Measurements from ENCODE around the gene ACTRT3. TPM values are rescaled to one million over a fixed set of nuclear protein-coding genes. Genes with fewer than 3 reads are reported as not detected.

The ACTRT3 gene
- total and polyA plus RNA-seq, 2 of the 13 experiments (the other 11 are each of a cell fraction or from before 2014, with no cell fraction given) = 0.42 to 0.97 TPM

GRCh38 chr3:169771497-169772304 lies 2.3 kb upstream of the ACTRT3 start (continued):
- TF ChIP-seq CEBPZ (IDR thresholded peaks at IDR 0.05; ENCODE audit: low read length) (no peak), DR1 (CRISPR knock-in tag; IDR thresholded peaks at IDR 0.05) (no peak), ZNF276 (CRISPR knock-in tag; IDR thresholded peaks at IDR 0.05; ENCODE audit: low read depth) (no peak), MLLT10 (CRISPR knock-in tag; IDR thresholded peaks at IDR 0.05) (no peak), HNRNPH1 (optimal IDR thresholded peaks at IDR 0.05; ENCODE audit: low read depth, low read length) (no peak), SNAPC5 (CRISPR knock-in tag; IDR thresholded peaks at IDR 0.05; ENCODE audit: borderline replicate concordance) (no peak), ZNF678 (CRISPR knock-in tag; IDR thresholded peaks at IDR 0.05) (no peak), SMC3 (IDR thresholded peaks at IDR 0.05; ENCODE audit: low read length) (no peak), NCOA2 (CRISPR knock-in tag; IDR thresholded peaks at IDR 0.05) (no peak; the same call in 1 of the 2 replicates)
- TF ChIP-seq, protein P1, sequence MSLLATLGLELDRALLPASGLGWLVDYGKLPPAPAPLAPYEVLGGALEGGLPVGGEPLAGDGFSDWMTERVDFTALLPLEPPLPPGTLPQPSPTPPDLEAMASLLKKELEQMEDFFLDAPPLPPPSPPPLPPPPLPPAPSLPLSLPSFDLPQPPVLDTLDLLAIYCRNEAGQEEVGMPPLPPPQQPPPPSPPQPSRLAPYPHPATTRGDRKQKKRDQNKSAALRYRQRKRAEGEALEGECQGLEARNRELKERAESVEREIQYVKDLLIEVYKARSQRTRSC (CRISPR knock-in tag; IDR thresholded peaks at IDR 0.05; ENCODE audit: low read depth) = no peak
- TF ChIP-seq, protein P2, sequence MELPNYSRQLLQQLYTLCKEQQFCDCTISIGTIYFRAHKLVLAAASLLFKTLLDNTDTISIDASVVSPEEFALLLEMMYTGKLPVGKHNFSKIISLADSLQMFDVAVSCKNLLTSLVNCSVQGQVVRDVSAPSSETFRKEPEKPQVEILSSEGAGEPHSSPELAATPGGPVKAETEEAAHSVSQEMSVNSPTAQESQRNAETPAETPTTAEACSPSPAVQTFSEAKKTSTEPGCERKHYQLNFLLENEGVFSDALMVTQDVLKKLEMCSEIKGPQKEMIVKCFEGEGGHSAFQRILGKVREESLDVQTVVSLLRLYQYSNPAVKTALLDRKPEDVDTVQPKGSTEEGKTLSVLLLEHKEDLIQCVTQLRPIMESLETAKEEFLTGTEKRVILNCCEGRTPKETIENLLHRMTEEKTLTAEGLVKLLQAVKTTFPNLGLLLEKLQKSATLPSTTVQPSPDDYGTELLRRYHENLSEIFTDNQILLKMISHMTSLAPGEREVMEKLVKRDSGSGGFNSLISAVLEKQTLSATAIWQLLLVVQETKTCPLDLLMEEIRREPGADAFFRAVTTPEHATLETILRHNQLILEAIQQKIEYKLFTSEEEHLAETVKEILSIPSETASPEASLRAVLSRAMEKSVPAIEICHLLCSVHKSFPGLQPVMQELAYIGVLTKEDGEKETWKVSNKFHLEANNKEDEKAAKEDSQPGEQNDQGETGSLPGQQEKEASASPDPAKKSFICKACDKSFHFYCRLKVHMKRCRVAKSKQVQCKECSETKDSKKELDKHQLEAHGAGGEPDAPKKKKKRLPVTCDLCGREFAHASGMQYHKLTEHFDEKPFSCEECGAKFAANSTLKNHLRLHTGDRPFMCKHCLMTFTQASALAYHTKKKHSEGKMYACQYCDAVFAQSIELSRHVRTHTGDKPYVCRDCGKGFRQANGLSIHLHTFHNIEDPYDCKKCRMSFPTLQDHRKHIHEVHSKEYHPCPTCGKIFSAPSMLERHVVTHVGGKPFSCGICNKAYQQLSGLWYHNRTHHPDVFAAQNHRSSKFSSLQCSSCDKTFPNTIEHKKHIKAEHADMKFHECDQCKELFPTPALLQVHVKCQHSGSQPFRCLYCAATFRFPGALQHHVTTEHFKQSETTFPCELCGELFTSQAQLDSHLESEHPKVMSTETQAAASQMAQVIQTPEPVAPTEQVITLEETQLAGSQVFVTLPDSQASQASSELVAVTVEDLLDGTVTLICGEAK (IDR thresholded peaks at IDR 0.05) = no peak
- TF ChIP-seq, protein P2 (CRISPR knock-in tag; IDR thresholded peaks at IDR 0.05) = peak; percentile 45; the same call in 1 of the 2 replicates
